Lower leg skin (tissue), 3 donors: Measurements from ENCODE around the gene RBM47.

ENCODE experiments used
- CTCF ChIP-seq, 3 donors: fragments of 450-650 bp; IDR thresholded peaks; one replicate each; pipeline ENCODE4 v1.5.1; 2016; ENCODE audit warnings: antibody characterized with exemption in 3 of 3, mild to moderate bottlenecking in 3 of 3, moderate library complexity in 2 of 3
- POLR2A ChIP-seq, 2 donors: fragments of 450-650 bp; IDR thresholded peaks; one replicate each; pipeline ENCODE4 v1.6.1; 2016 to 2017; ENCODE audit warnings: antibody characterized with exemption in 2 of 2, mild to moderate bottlenecking in 1 of 2, moderate library complexity in 1 of 2

GRCh38 chr4:40530961-40531635 lies 98.6 kb downstream of the RBM47 start:
- no peak for TF ChIP-seq CTCF (IDR thresholded peaks at IDR 0.05)
- TF ChIP-seq POLR2A (IDR thresholded peaks at IDR 0.05) = no peak
